Activated CD4-positive, alpha-beta T cell treated with anti-CD3 and anti-CD28 coated beads for 24 hours (primary cell): ENCODE results near the gene CROCC.
A peak's percentile ranks its signal among the peaks of the same experiment; 100 is the strongest.
"Not testable (repeated sequence)": the region's sequence is repeated elsewhere in the genome, so short reads cannot be mapped to it uniquely, and the experiment has no call there.

Experiments
- DNase-seq, 2 donors: peaks; one replicate each; pipeline ENCODE4 v3.0.0-alpha.2; 2020; ENCODE audit warnings: low read depth in 2 of 2

The CROCC gene

DNA sequence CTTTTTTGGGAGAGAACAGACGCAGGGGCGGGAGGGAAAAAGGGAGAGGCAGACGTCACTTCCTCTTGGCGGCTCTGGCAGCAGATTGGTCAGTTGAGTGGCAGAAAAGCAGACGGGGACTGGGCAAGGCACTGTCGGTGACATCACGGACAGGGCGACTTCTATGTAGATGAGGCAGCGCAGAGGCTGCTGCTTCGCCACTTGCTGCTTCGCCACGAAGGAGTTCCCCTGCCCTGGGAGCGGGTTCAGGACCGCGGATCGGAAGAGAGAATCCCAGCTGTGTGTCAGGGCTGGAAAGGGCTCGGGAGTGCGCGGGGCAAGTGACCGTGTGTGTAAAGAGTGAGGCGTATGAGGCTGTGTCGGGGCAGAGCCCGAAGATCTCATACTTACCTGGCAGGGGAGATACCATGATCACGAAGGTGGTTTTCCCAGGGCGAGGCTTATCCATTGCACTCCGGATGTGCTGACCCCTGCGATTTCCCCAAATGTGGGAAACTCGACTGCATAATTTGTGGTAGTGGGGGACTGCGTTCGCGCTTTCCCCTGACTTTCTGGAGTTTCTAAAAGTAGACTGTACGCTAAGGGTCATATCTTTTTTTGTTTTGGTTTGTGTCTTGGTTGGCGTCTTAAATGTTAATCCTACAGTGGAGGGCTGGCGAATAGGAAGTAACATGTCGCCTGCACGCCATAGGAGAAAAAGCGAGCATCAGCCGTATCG lies 26.0 kb upstream of the CROCC start, which contains the start of gene RNU1-2:
RNU1-2 (plus strand) TSS at position 383 of the 718 bp plus-strand sequence.
- peak; percentile 69 to 82 for DNase-seq

DNA sequence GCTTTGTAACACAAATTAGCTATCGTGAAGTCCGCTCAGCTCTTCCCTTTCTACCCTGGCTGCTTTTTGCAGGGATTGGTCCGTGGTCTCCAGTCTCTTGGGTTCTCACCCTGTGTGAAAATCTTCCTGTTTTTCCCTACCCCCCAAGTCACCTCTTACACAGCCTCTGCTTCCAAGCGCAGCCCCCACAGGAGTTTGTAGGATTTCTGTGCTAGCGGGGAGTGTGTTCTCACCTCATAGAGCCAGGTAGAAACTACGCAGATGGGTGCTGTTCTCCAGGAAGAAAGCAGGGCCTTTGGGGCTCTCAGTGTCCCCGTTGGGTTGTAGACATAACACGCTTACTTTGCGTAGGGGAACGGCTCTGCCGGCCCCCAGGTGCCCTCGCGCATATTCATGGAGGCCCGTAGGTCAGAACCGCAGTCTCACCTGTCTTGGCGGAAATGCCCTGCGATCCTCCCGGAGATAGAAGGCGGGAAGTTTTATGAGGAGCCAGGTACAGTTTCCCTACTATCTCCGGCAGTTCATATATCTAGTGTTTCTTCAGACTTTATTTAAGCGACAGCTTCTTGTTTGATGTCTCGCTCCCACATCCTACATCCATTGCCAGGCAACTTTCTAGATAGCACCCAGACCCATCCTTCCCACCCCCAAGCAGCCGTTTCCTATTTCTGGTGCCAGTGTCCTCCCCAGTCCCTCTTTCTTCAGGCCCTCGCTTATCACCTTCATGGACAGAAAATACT lies 25.2 kb upstream of the CROCC start:
- DNase-seq = peak; percentile 55 to 79

- not testable (repeated sequence) for DNase-seq
These were observed 24.1 kb upstream of the CROCC start for GRCh38 chr1:16897653-16898052.

- not testable (repeated sequence) for DNase-seq
These were observed 23.4 kb upstream of the CROCC start for GRCh38 chr1:16898298-16898697.

DNA sequence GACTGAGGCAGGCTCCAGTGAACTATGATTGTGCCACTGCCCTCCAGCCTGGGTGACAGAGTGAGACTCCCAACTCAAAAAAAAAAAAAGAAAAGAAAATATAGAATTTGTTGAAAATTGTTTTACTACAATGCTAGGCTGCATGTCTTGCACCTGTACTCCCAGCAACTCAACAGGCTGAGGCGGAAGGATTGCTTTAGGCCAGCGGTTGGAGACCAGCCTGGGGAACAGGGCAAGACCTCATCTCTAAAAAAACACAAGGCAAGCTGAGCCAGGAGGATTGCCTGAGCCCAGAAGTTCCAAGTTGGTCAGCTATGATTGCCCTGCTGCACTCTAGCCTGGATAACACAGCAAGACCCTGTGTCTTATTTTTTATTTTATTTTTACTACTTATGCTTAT lies 22.7 kb upstream of the CROCC start:
- DNase-seq = not testable (repeated sequence)

DNA sequence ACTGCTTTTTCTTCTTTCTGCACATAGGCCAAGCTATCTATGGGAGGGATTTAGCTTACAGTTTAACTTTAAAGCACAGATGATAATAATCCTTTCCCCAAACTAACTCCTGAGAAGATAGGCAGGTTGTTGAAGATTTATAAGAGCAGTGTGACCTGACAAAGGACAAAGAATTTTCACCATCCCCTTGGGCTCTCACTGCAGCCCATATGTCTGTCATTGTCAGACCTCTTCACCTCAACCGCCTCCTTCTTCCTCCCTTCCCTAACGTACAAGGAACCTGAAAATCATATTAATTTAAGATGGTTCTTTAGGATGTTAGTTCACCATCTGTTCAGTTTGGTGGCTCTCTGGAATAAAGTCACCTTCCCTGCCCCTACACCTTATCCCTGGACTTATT lies 21.0 kb upstream of the CROCC start:
- DNase-seq = no peak

DNA sequence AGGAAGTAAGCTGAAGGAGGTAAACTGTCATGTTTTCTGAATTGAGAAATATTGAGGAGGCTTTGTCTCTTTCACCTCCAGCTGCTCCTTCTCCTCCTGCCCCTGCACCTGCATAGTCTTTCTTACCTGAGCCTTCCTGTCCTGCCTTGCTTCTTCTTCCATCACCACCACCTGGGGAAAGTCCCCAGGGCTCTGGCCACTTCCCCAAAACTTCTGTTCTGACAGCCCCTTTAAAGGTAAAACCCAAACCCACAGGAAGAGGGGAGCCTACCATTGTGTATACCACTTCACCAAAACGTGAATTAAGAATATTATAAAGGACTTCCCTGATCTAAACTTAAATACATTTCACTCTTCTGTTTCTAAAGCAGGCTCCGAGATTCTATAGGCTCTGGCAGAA lies 20.4 kb upstream of the CROCC start:
- DNase-seq = not testable (repeated sequence)

GRCh38 chr1:16903054-16903453 lies 18.7 kb upstream of the CROCC start:
- no peak for DNase-seq

DNA sequence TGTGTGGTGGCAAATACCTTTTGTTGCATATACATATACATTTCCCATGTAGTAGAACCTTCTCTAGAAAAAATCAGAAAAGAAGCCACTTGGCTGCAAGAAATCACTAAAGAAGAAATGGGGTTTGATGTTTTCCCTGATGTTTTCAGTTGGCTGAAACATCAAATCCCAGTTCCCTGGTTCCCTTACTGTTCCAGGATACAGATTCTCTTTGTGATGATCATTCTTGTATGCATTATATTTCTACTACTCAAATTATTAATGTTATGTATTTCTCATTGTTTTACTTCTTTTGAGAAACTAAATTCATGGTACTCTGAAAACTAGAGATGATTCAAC lies 18.3 kb upstream of the CROCC start:
- DNase-seq = no peak

GRCh38 chr1:16904560-16905109 lies 17.1 kb upstream of the CROCC start:
- peak; percentile 98 for DNase-seq

DNA sequence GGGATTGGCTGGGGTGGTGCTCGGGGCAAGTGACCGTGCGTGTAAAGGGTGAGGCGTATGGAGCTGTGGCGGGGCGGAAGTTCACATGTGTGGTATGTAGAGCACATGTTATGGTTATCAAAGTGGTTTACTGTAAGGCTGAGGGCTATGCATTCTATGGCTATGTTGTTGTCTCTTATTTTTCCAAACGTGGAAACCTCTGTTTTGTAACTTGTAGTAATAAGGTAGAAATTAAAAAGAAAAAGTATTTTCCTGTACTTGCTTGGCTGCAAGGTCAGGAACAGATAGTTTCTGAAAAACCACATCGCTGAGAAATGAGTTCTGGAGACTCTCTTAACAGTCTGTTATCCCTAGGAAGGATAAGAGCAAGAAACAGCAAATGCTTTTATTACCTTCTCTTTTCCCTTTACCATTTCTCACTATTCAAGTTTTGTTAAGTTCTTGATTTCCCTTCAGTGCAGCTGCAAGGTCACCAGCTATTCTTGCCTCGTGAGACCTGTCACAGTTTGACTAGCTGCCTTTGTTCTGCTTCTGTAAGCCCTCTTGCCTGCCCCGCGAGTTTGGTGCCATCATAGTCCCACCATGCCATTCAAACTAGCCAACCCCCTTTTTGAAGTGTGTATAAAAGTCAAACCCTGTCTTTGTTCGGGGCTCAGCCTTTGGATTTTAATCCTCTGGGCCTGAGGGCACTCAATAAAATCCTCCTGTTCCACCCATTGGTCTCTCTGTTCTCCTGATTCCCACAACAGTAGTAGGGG lies 16.4 kb upstream of the CROCC start:
- DNase-seq = peak in 1 of 2 donors; percentile 37

- no peak for DNase-seq
These were observed 15.6 kb upstream of the CROCC start for GRCh38 chr1:16905868-16906702.

GRCh38 chr1:16906873-16907272 lies 14.9 kb upstream of the CROCC start:
- DNase-seq = no peak

DNA sequence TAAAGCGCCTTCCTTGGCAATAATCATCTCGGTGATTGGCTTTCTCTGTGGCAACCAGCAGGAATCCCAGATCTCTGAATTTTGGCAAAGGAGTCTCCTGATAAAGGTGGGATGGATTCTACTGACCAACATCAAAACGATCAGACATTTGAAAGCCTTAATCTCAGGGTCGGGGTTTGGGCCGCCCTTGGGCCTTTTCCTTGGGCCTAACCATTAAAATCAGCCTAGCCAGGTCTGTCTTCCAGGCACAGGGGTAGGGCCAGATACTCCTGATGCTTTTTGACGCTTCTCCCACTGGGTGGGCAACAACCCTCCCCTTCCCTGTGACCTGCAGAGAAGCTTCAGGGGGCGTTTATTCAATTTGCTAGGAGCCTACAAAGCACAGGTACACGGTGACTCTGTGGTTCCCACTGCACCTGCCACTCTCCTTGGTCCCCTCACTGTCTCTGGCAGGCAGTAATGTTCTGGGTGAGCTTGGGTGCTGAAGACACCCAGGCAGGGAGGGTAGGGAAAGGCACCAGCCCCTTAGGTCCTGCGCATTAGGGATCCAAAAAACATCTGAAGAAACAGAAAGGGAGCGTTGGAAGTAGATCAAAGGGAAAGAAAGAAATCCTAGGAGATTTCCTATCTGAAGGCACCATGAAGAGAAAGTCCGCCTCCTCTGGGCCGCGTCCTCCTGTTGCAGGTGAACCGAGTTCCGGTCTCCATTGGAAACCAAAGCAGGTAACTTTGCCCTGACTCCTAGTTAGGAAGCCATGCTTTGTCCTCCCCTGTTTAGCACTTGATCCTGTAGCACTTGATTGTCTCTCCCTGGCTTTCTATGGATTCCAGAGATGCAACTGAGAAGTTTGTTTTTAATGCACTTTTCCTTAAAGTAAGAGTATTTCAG lies 13.6 kb upstream of the CROCC start:
- no peak for DNase-seq

GRCh38 chr1:16911851-16912721 lies 9.6 kb upstream of the CROCC start:
- not testable (repeated sequence) for DNase-seq

DNA sequence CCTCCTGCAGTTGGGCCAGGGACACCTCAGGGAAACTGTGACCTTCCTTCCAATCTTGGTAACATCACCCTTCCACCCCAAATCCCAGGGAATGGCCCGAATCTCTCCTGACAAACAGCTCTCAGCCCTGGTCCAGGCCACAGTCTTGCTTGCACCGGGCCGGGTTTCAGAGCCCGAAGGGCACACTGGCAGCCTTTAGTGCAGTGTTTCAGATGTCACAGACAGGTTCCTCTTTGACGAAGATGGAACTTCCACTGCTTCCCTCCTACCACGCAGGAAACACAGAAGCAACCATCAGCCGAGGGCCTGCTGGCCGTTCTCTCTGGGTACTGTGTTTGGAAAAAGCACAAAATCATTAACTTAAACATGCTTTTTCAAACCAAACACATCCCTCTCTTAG lies 9.0 kb upstream of the CROCC start:
- not testable (repeated sequence) for DNase-seq

- DNase-seq = no peak
These were observed 8.4 kb upstream of the CROCC start for GRCh38 chr1:16913181-16913832.

GRCh38 chr1:16913833-16914662 lies 7.7 kb upstream of the CROCC start:
- peak; percentile 90 to 96 for DNase-seq
